Right kidney (tissue), 9 donors: ENCODE data around the gene FAT1.
"Not testable (repeated sequence)": the region's sequence is repeated elsewhere in the genome, so short reads cannot be mapped to it uniquely, and the experiment has no call there.

ENCODE experiments used
- DNase-seq: peaks from one replicate; pipeline ENCODE4 v3.0.0-alpha.2; 2016
- long read RNA-seq, 8 donors: transcript quantifications; one replicate each; lab custom pipeline, GENCODE V29; 2026

Gene FAT1
- long read RNA-seq, donor 1, transcript FAT1-208 (2 exons, 1,852 nt): major isoform, 6 of 15 reads
- long read RNA-seq, donor 1, partial matches to known transcripts: 5 of 15 reads
- long read RNA-seq, donor 1, other reads (novel, unspliced or antisense): 0 of 15 reads
- long read RNA-seq, donor 2, transcript FAT1-202 (3 exons, 2,224 nt): major isoform, 8 of 18 reads
- long read RNA-seq, donor 2, partial matches to known transcripts: 5 of 18 reads
- long read RNA-seq, donor 2, other reads (novel, unspliced or antisense): 0 of 18 reads
- long read RNA-seq, donor 3, transcript FAT1-202 (3 exons, 2,224 nt): major isoform, 5 of 16 reads
- long read RNA-seq, donor 3, partial matches to known transcripts: 10 of 16 reads
- long read RNA-seq, donor 3, other reads (novel, unspliced or antisense): 0 of 16 reads
- long read RNA-seq, donor 4, transcript FAT1-211 (4 exons, 1,305 nt): minor isoform, 5 of 113 reads
- long read RNA-seq, donor 4, transcript FAT1-208 (2 exons, 1,852 nt): major isoform, 16 of 113 reads
- long read RNA-seq, donor 4, transcript FAT1-202 (3 exons, 2,224 nt): minor isoform, 14 of 113 reads
- long read RNA-seq, donor 4, partial matches to known transcripts: 78 of 113 reads
- long read RNA-seq, donor 4, other reads (novel, unspliced or antisense): 0 of 113 reads
- long read RNA-seq, donor 5, full-length matches to known transcripts: 9 of 9 reads
- long read RNA-seq, donor 5, partial matches to known transcripts: 0 of 9 reads
- long read RNA-seq, donor 5, other reads (novel, unspliced or antisense): 0 of 9 reads
- long read RNA-seq, donor 6, transcript FAT1-208 (2 exons, 1,852 nt): major isoform, 15 of 126 reads
- long read RNA-seq, donor 6, transcript FAT1-202 (3 exons, 2,224 nt): minor isoform, 9 of 126 reads
- long read RNA-seq, donor 6, partial matches to known transcripts: 102 of 126 reads
- long read RNA-seq, donor 6, other reads (novel, unspliced or antisense): 0 of 126 reads
- long read RNA-seq, donor 7, transcript FAT1-202 (3 exons, 2,224 nt): major isoform, 26 of 150 reads
- long read RNA-seq, donor 7, transcript FAT1-211 (4 exons, 1,305 nt): minor isoform, 8 of 150 reads
- long read RNA-seq, donor 7, transcript FAT1-208 (2 exons, 1,852 nt): minor isoform, 15 of 150 reads
- long read RNA-seq, donor 7, partial matches to known transcripts: 100 of 150 reads
- long read RNA-seq, donor 7, other reads (novel, unspliced or antisense): 0 of 150 reads
- long read RNA-seq, donor 8, transcript FAT1-202 (3 exons, 2,224 nt): minor isoform, 8 of 55 reads
- long read RNA-seq, donor 8, transcript FAT1-208 (2 exons, 1,852 nt): major isoform, 9 of 55 reads
- long read RNA-seq, donor 8, partial matches to known transcripts: 35 of 55 reads
- long read RNA-seq, donor 8, other reads (novel, unspliced or antisense): 0 of 55 reads

- peak; percentile 96 for DNase-seq
Observed at GRCh38 chr4:186723292-186724057, at the start of gene FAT1. Gene FAT1 (minus strand): TSS chr4:186723856. CDS start chr4:186709827, 14,029 bp downstream.

GRCh38 chr4:186772936-186773487, 49.4 kb upstream of the FAT1 start:
- no peak for DNase-seq

GRCh38 chr4:186771624-186772023, 48.0 kb upstream of the FAT1 start:
- no peak for DNase-seq

GRCh38 chr4:186770481-186771175, 47.0 kb upstream of the FAT1 start:
- DNase-seq: no peak

GRCh38 chr4:186767794-186768193, 44.1 kb upstream of the FAT1 start:
- no peak for DNase-seq

- no peak for DNase-seq
Observed at GRCh38 chr4:186765673-186766546, 42.3 kb upstream of the FAT1 start.

- no peak for DNase-seq
Observed at GRCh38 chr4:186765138-186765537, 41.5 kb upstream of the FAT1 start.

- no peak for DNase-seq
Observed at GRCh38 chr4:186764457-186764856, 40.8 kb upstream of the FAT1 start.

- DNase-seq: no peak
Observed at GRCh38 chr4:186762865-186763264, 39.2 kb upstream of the FAT1 start.

- DNase-seq: no peak
Observed at GRCh38 chr4:186762361-186762760, 38.7 kb upstream of the FAT1 start.

GRCh38 chr4:186761956-186762355, 38.3 kb upstream of the FAT1 start:
- DNase-seq: not testable (repeated sequence)

GRCh38 chr4:186761393-186761792, 37.7 kb upstream of the FAT1 start:
- no peak for DNase-seq

- DNase-seq: no peak
Observed at GRCh38 chr4:186760576-186760975, 36.9 kb upstream of the FAT1 start.

GRCh38 chr4:186759990-186760389, 36.3 kb upstream of the FAT1 start:
- no peak for DNase-seq

GRCh38 chr4:186758929-186759682, 35.5 kb upstream of the FAT1 start:
- no peak for DNase-seq

GRCh38 chr4:186757696-186758355, 34.2 kb upstream of the FAT1 start:
- DNase-seq: no peak

- not testable (repeated sequence) for DNase-seq
Observed at GRCh38 chr4:186756550-186756949, 32.9 kb upstream of the FAT1 start.
